Measurements from ENCODE around the gene PAIP1.
"Not testable (repeated sequence)": the region's sequence is repeated elsewhere in the genome, so short reads cannot be mapped to it uniquely, and the experiment has no call there.

Gene PAIP1

GRCh38 chr5:43555895-43556606, 826 bp downstream of the PAIP1 start:
- Histone ChIP-seq H4K20me1 (peaks cover 46% of the 10 kb centered on the region), H3K27me3 (no peaks in the 10 kb centered on the region), H3K27ac (peak overlapping the region; percentile 99), H3K36me3 (peaks cover 42% of the 10 kb centered on the region), H3K9me3 (no peaks in the 10 kb centered on the region), H3K4me3 (peak overlapping the region; percentile 88), H3K9ac (peak overlapping the region; percentile 99), H3K4me2 (peak overlapping the region; percentile 73), H3K4me1 (peaks cover 42% of the 10 kb centered on the region)
- TF ChIP-seq Cebpa-rat (IDR thresholded peaks at IDR 0.05) = no peak

GRCh38 chr5:43554497-43554896, 2.4 kb downstream of the PAIP1 start:
- Histone ChIP-seq H3K9me3 (no peaks in the 10 kb centered on the region), H3K27me3 (no peaks in the 10 kb centered on the region), H3K9ac (no peak overlapping the region), H3K36me3 (peaks cover 56% of the 10 kb centered on the region), H3K4me3 (peak overlapping the region; percentile 88), H3K4me2 (peak overlapping the region; percentile 73), H3K4me1 (peaks cover 42% of the 10 kb centered on the region), H4K20me1 (peaks cover 61% of the 10 kb centered on the region), H3K27ac (no peak overlapping the region)
- no peak for TF ChIP-seq Cebpa-rat (IDR thresholded peaks at IDR 0.05)

GRCh38 chr5:43553381-43553780, 3.5 kb downstream of the PAIP1 start:
- Histone ChIP-seq H3K4me2 (peak overlapping the region; percentile 73), H3K27ac (no peak overlapping the region), H3K9me3 (no peaks in the 10 kb centered on the region), H3K36me3 (peaks cover 67% of the 10 kb centered on the region), H3K9ac (no peak overlapping the region), H3K4me1 (peaks cover 42% of the 10 kb centered on the region), H3K27me3 (no peaks in the 10 kb centered on the region), H4K20me1 (peaks cover 72% of the 10 kb centered on the region), H3K4me3 (no peak overlapping the region)
- no peak for TF ChIP-seq Cebpa-rat (IDR thresholded peaks at IDR 0.05)

- peaks cover 37% of the 10 kb centered on the region for H3K4me1 ChIP-seq
- no peak for TF ChIP-seq Cebpa-rat (IDR thresholded peaks at IDR 0.05)
- H3K27me3 ChIP-seq = no peaks in the 10 kb centered on the region
- no peak overlapping the region for H3K9ac ChIP-seq
- peaks cover 88% of the 10 kb centered on the region for H4K20me1 ChIP-seq
- H3K4me2 ChIP-seq = 0 out of 2 replicates have a peak overlapping the region, but pooled peaks have one; percentile 6
- peaks cover 84% of the 10 kb centered on the region for H3K36me3 ChIP-seq
- no peak overlapping the region for H3K27ac ChIP-seq
- H3K9me3 ChIP-seq = no peaks in the 10 kb centered on the region
- H3K4me3 ChIP-seq = no peak overlapping the region
These were observed 5.1 kb downstream of the PAIP1 start for GRCh38 chr5:43551731-43552130.

GRCh38 chr5:43549272-43549671, 7.6 kb downstream of the PAIP1 start:
- H3K27ac ChIP-seq, H3K27me3 ChIP-seq, H3K9me3 ChIP-seq, H3K4me3 ChIP-seq, H3K4me2 ChIP-seq, H3K9ac ChIP-seq: not testable (repeated sequence)
- Histone ChIP-seq H3K4me1 (peaks cover 24% of the 10 kb centered on the region), H4K20me1 (peaks cover 98% of the 10 kb centered on the region), H3K36me3 (peaks cover 99% of the 10 kb centered on the region)

- Histone ChIP-seq H3K4me2 (no peak overlapping the region), H4K20me1 (peaks cover 98% of the 10 kb centered on the region), H3K9ac (no peak overlapping the region), H3K4me3 (no peak overlapping the region), H3K36me3 (peaks cover 99% of the 10 kb centered on the region), H3K27me3 (no peaks in the 10 kb centered on the region), H3K9me3 (no peaks in the 10 kb centered on the region), H3K27ac (no peak overlapping the region), H3K4me1 (peaks cover 15% of the 10 kb centered on the region)
- TF ChIP-seq Cebpa-rat (IDR thresholded peaks at IDR 0.05) = no peak
These were observed 8.5 kb downstream of the PAIP1 start for GRCh38 chr5:43548358-43548757.

- no peak for TF ChIP-seq Cebpa-rat (IDR thresholded peaks at IDR 0.05)
- H3K27me3 ChIP-seq = no peaks in the 10 kb centered on the region
- H3K9ac ChIP-seq = no peak overlapping the region
- no peak overlapping the region for H3K4me2 ChIP-seq
- H3K9me3 ChIP-seq = no peaks in the 10 kb centered on the region
- H4K20me1 ChIP-seq = peaks cover 97% of the 10 kb centered on the region
- peaks cover 99% of the 10 kb centered on the region for H3K36me3 ChIP-seq
- H3K27ac ChIP-seq = no peak overlapping the region
- H3K4me3 ChIP-seq = no peak overlapping the region
- peaks cover 7% of the 10 kb centered on the region; the same call in 1 of the 2 replicates for H3K4me1 ChIP-seq
These were observed 9.3 kb downstream of the PAIP1 start for GRCh38 chr5:43547532-43547931.

GRCh38 chr5:43543434-43543833, 13.4 kb downstream of the PAIP1 start:
- no peak overlapping the region for H3K9ac ChIP-seq
- no peaks in the 10 kb centered on the region for H3K27me3 ChIP-seq
- peaks cover 99% of the 10 kb centered on the region for H3K36me3 ChIP-seq
- no peaks in the 10 kb centered on the region for H3K9me3 ChIP-seq
- no peak overlapping the region for H3K27ac ChIP-seq
- H3K4me2 ChIP-seq = no peak overlapping the region
- H4K20me1 ChIP-seq = peaks cover 86% of the 10 kb centered on the region
- no peak for TF ChIP-seq Cebpa-rat (IDR thresholded peaks at IDR 0.05)
- H3K4me3 ChIP-seq = no peak overlapping the region
- H3K4me1 ChIP-seq = no peaks in the 10 kb centered on the region

GRCh38 chr5:43540746-43541145, 16.1 kb downstream of the PAIP1 start:
- H4K20me1 ChIP-seq = peaks cover 87% of the 10 kb centered on the region
- H3K36me3 ChIP-seq = peaks cover 97% of the 10 kb centered on the region

GRCh38 chr5:43536972-43537371, 19.9 kb downstream of the PAIP1 start:
- no peak overlapping the region for H3K27ac ChIP-seq
- no peak overlapping the region for H3K9ac ChIP-seq
- no peaks in the 10 kb centered on the region for H3K9me3 ChIP-seq
- H3K27me3 ChIP-seq = no peaks in the 10 kb centered on the region
- peaks cover 95% of the 10 kb centered on the region for H3K36me3 ChIP-seq
- H3K4me3 ChIP-seq = no peak overlapping the region
- peaks cover 66% of the 10 kb centered on the region for H4K20me1 ChIP-seq
- no peaks in the 10 kb centered on the region for H3K4me1 ChIP-seq
- H3K4me2 ChIP-seq = no peak overlapping the region
- no peak for TF ChIP-seq Cebpa-rat (IDR thresholded peaks at IDR 0.05)

More at GRCh38 chr5:43540746-43541145, 16.1 kb downstream of the PAIP1 start:
- no peaks in the 10 kb centered on the region for H3K9me3 ChIP-seq
- H3K4me3 ChIP-seq = no peak overlapping the region
- no peaks in the 10 kb centered on the region for H3K4me1 ChIP-seq
- no peak overlapping the region for H3K27ac ChIP-seq
- no peaks in the 10 kb centered on the region for H3K27me3 ChIP-seq
- H3K4me2 ChIP-seq = no peak overlapping the region
- no peak overlapping the region for H3K9ac ChIP-seq
- no peak for TF ChIP-seq Cebpa-rat (IDR thresholded peaks at IDR 0.05)
